IMR-90 (cell line): ENCODE measurements around the gene NTSR1. TPM values are rescaled to one million over a fixed set of nuclear protein-coding genes. Genes with fewer than 3 reads are reported as not detected.

Experiments
- ATAC-seq: fragments of 200-7000 bp; cut with Tn5 transposase; 2 replicates; pipeline ENCODE4 v1.9.1; 2020; ENCODE audit warnings: low read depth, mild to moderate bottlenecking, moderate library complexity
- BruUV-seq: library from RNA; stranded (reverse); fragments of 400-500 nt; replicated peaks from 2 replicates; lab custom pipeline; 2021; lab: Mats Ljungman, UMichigan
- CTCF ChIA-PET: fragments of 300-600 bp; formaldehyde crosslinking; extraction: SDS; loops from one replicate; lab custom pipeline; 2021; ENCODE audit warnings: antibody characterized with exemption; lab: Yijun Ruan, JAX
- POLR2A ChIA-PET: fragments of 300-600 bp; sonication (Branson Sonifier 250); formaldehyde crosslinking; loops from one replicate; lab custom pipeline; 2022; ENCODE audit warnings: antibody characterized with exemption; ENCODE audit not compliant: unreplicated experiment; lab: Charles Lee
- DNase-seq: peaks from one replicate; pipeline ENCODE4 v3.0.0; 2013
- H2AFZ ChIP-seq: replicated peaks from 2 replicates; pipeline ENCODE3; 2013; ENCODE audit warnings: low read length, mild to moderate bottlenecking; ENCODE audit not compliant: poor library complexity
- H2AK5ac ChIP-seq: 2 replicates; pipeline ENCODE4 v1.6.1; 2013; ENCODE audit warnings: low read depth, low read length, inconsistent platforms
- H2AK9ac ChIP-seq: replicated peaks from 2 replicates; pipeline ENCODE3; 2013; ENCODE audit warnings: mild to moderate bottlenecking, low read depth, low read length, moderate library complexity; ENCODE audit not compliant: poor library complexity
- H2BK120ac ChIP-seq: 2 replicates; pipeline ENCODE4 v1.6.1; 2013; ENCODE audit warnings: low read depth, low read length, inconsistent platforms
- H2BK15ac ChIP-seq: 3 replicates; pipeline ENCODE4 v1.6.1; 2013; ENCODE audit warnings: low read depth, low read length, inconsistent platforms
- H2BK20ac ChIP-seq: 2 replicates; pipeline ENCODE4 v1.6.1; 2013; ENCODE audit warnings: low read depth, mild to moderate bottlenecking, inconsistent platforms, low read length, moderate library complexity
- H2BK5ac ChIP-seq: 2 replicates; pipeline ENCODE4 v1.6.1; 2013; ENCODE audit warnings: mild to moderate bottlenecking, low read depth, low read length, inconsistent platforms; ENCODE audit not compliant: poor library complexity, severe bottlenecking
- H3K14ac ChIP-seq: replicated peaks from 2 replicates; pipeline ENCODE4 v1.6.1; 2013; ENCODE audit warnings: low read depth, low read length, inconsistent platforms
- H3K18ac ChIP-seq: 2 replicates; pipeline ENCODE4 v1.6.1; 2013; ENCODE audit warnings: low read depth, low read length, control low read depth
- H3K23ac ChIP-seq: 2 replicates; pipeline ENCODE4 v1.6.1; 2013; ENCODE audit warnings: low read depth, low read length, inconsistent platforms
- H3K27ac ChIP-seq: 2 replicates; pipeline ENCODE4 v1.5.1; 2013; ENCODE audit warnings: mild to moderate bottlenecking, control low read depth, low read length; ENCODE audit not compliant: insufficient read depth
- H3K27me3 ChIP-seq: 2 replicates; pipeline ENCODE4 v1.6.1; 2013; ENCODE audit warnings: low read length; ENCODE audit not compliant: control insufficient read depth, insufficient read depth
- H3K36me3 ChIP-seq: 2 replicates; pipeline ENCODE4 v1.6.1; 2013; ENCODE audit warnings: low read length, mixed read lengths; ENCODE audit not compliant: control insufficient read depth, insufficient read depth
- H3K4ac ChIP-seq: 2 replicates; pipeline ENCODE4 v1.6.1; 2013; ENCODE audit warnings: low read depth, low read length, inconsistent platforms
- H3K4me1 ChIP-seq: 2 replicates; pipeline ENCODE4 v1.6.1; 2013; ENCODE audit warnings: low read length, mixed read lengths; ENCODE audit not compliant: control insufficient read depth, insufficient read depth
- H3K4me2 ChIP-seq: 2 replicates; pipeline ENCODE4 v1.6.1; 2013; ENCODE audit warnings: low read depth, mild to moderate bottlenecking, control low read depth, low read length, moderate library complexity
- H3K4me3 ChIP-seq: 2 replicates; pipeline ENCODE4 v1.5.1; 2013; ENCODE audit warnings: low read depth, mild to moderate bottlenecking, control low read depth, low read length, moderate library complexity; ENCODE audit not compliant: insufficient read depth
- H3K56ac ChIP-seq: 2 replicates; pipeline ENCODE4 v1.6.1; 2013; ENCODE audit warnings: low read length, inconsistent platforms; ENCODE audit not compliant: insufficient read depth; ENCODE audit errors: extremely low read depth
- H3K79me1 ChIP-seq, 2 experiments: 2 replicates each; pipeline ENCODE4 v1.6.1; 2013; ENCODE audit warnings: low read length in 2 of 2, inconsistent platforms in 1 of 2, low read depth in 1 of 2
- H3K9ac ChIP-seq: 2 replicates; pipeline ENCODE4 v1.6.1; 2013; ENCODE audit warnings: low read depth, low read length, control low read depth
- H3K9me1 ChIP-seq: 2 replicates; pipeline ENCODE4 v1.6.1; 2013; ENCODE audit warnings: low read length, inconsistent platforms; ENCODE audit not compliant: insufficient read depth
- H3K9me3 ChIP-seq: 2 replicates; pipeline ENCODE4 v1.6.1; 2013; ENCODE audit warnings: low read length; ENCODE audit not compliant: control insufficient read depth, insufficient read depth
- H4K20me1 ChIP-seq: 2 replicates; pipeline ENCODE4 v1.6.1; 2013; ENCODE audit warnings: low read length, inconsistent platforms; ENCODE audit not compliant: insufficient read depth
- H4K5ac ChIP-seq: 2 replicates; pipeline ENCODE4 v1.6.1; 2013; ENCODE audit warnings: mild to moderate bottlenecking, low read depth, low read length, control low read depth
- H4K8ac ChIP-seq, 2 experiments: 2 replicates each; pipeline ENCODE4 v1.6.1; 2013; ENCODE audit warnings: low read depth in 2 of 2, low read length in 2 of 2, control low read depth in 1 of 2, inconsistent platforms in 1 of 2
- H4K91ac ChIP-seq: 2 replicates; pipeline ENCODE4 v1.6.1; 2013; ENCODE audit warnings: low read depth, low read length, inconsistent platforms; ENCODE audit not compliant: insufficient read depth
- BHLHE40 ChIP-seq: fragments of 150-350 bp; IDR thresholded peaks from 2 replicates; pipeline ENCODE4 v1.6.1; 2016; ENCODE audit warnings: mild to moderate bottlenecking, low read depth, low read length
- CEBPB ChIP-seq: IDR thresholded peaks from 2 replicates; pipeline ENCODE4 v1.6.1; 2012; ENCODE audit warnings: low read depth, low read length, improper control_type of control experiment
- CHD1 ChIP-seq: IDR thresholded peaks from 2 replicates; pipeline ENCODE4 v1.6.1; 2012; ENCODE audit warnings: low read depth, low read length, improper control_type of control experiment
- NFE2L2 ChIP-seq: fragments of 150-350 bp; IDR thresholded peaks from 2 replicates; pipeline ENCODE4 v1.6.1; 2016; ENCODE audit warnings: low read depth, mild to moderate bottlenecking, low read length
- WGBS, 2 experiments: methylation state at CpG; one replicate each; pipeline versions ENCODE4 v1.1.5 to v1.1.7; 2013; ENCODE audit warnings: missing lambda C conversion rate in 2 of 2; ENCODE audit not compliant: insufficient read length in 1 of 2; ENCODE audit errors: extremely low coverage in 2 of 2; 5-methylcytosine and 5-hydroxymethylcytosine counted together
- dilution Hi-C: fragments of 300-500 bp; cut with HindIII; formaldehyde crosslinking; loops from one replicate; pipeline ENCODE4 v1.14.3; 2018; ENCODE audit warnings: low sequenced_read_pairs; ENCODE audit not compliant: unreplicated experiment
- in situ Hi-C: fragments of 300-500 bp; cut with MboI; formaldehyde crosslinking; loops from 3 replicates; pipeline ENCODE4 v1.14.3; 2019; ENCODE audit warnings: low sequenced_read_pairs, inconsistent platforms, mixed read lengths
- intact Hi-C: fragments of 100-400 bp; cut with micrococcal nuclease; formaldehyde crosslinking; loops from 2 replicates; pipeline ENCODE4 v1.10.0; 2022
- polyA plus RNA-seq, 3 experiments: library from polyadenylated mRNA; depleted of rRNA; stranded (reverse); fragments of >200 nt; gene quantifications; 2 replicates each; pipeline ENCODE4 v1.2.3, GENCODE V29; 2012; ENCODE audit warnings: low replicate concordance in 1 of 3
- total RNA-seq: library from RNA; depleted of rRNA; stranded (reverse); fragments of >200 nt; gene quantifications from 2 replicates; pipeline ENCODE4 v1.2.3, GENCODE V29; 2012
- TF ChIP-seq, protein P1 (sequence below): conservative IDR thresholded peaks from 2 replicates; pipeline ENCODE4 v1.5.1; 2012; ENCODE audit warnings: mild to moderate bottlenecking, low read depth, low read length, improper control_type of control experiment

Gene NTSR1
- total and polyA plus RNA-seq, 2 of the 4 experiments (the other 2 are of a cell fraction), result 0.54 to 1.8 TPM

DNA sequence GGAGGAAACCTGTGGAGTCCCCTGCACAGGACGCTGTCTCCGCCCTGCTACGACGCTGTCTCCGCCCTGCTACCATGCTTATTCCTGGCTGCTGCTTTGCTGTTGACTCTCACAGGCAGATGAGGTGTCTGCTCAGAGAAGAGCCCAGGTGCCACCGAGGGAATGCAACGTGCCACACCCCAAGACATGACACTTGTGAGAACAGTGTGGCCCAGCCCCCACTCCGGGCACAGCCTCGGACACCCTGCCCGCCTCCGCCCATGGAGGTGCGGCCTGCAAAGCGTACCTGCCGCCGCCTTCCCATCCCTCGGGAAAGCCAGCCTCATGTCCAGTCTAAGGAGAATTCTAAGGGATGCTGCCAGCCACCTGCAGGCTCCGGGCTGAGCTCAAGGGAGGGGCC is 72.1 kb downstream of the NTSR1 start:
- Histone ChIP-seq H3K27me3 (peaks cover 2% of the 10 kb centered on the region; the same call in 1 of the 2 replicates), H3K56ac (no peak overlapping the region), H3K4me1 (no peaks in the 10 kb centered on the region), H2AK9ac (peak overlapping the region; percentile 70), H3K4me3 (no peak overlapping the region), H4K20me1 (no peaks in the 10 kb centered on the region), H2BK5ac (no peak overlapping the region), H3K36me3 (no peaks in the 10 kb centered on the region), H3K9me1 (no peaks in the 10 kb centered on the region; the same call in 1 of the 2 replicates), H3K23ac (no peak overlapping the region), H2AK5ac (no peak overlapping the region), H2BK20ac (no peak overlapping the region), H3K4me2 (no peak overlapping the region), H2BK15ac (no peak overlapping the region), H4K5ac (no peak overlapping the region), H2AFZ (no peak overlapping the region), H3K79me1 (no peaks in the 10 kb centered on the region), H4K91ac (no peak overlapping the region), H3K27ac (no peak overlapping the region), H4K8ac (no peak overlapping the region), H3K9ac (no peak overlapping the region), H3K4ac (no peak overlapping the region), H3K18ac (no peak overlapping the region), H3K9me3 (no peaks in the 10 kb centered on the region), H2BK120ac (no peak overlapping the region), H3K14ac (no peak overlapping the region)
- in situ Hi-C loops, result no loop called here
- BruUV-seq, result no TSS peak
- TF ChIP-seq, protein P1, sequence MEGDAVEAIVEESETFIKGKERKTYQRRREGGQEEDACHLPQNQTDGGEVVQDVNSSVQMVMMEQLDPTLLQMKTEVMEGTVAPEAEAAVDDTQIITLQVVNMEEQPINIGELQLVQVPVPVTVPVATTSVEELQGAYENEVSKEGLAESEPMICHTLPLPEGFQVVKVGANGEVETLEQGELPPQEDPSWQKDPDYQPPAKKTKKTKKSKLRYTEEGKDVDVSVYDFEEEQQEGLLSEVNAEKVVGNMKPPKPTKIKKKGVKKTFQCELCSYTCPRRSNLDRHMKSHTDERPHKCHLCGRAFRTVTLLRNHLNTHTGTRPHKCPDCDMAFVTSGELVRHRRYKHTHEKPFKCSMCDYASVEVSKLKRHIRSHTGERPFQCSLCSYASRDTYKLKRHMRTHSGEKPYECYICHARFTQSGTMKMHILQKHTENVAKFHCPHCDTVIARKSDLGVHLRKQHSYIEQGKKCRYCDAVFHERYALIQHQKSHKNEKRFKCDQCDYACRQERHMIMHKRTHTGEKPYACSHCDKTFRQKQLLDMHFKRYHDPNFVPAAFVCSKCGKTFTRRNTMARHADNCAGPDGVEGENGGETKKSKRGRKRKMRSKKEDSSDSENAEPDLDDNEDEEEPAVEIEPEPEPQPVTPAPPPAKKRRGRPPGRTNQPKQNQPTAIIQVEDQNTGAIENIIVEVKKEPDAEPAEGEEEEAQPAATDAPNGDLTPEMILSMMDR, result no peak
- TF ChIP-seq CEBPB (no peak), BHLHE40 (no peak), CHD1 (no peak), NFE2L2 (no peak)
- 80% methylated on average over 14 of the region's 17 CpGs; no CpG with 5 or more reads in 1 of the 2 experiments for WGBS, 2 experiments
- dilution Hi-C loops, result no loop called here
- CTCF ChIA-PET, result interaction anchor here (2.1 kb wide), 1 partner anchor 11 kb away, joined by 8 read pairs; no protein-coding TSS in a partner anchor
- ATAC-seq, result no peak
- no peak for DNase-seq
- intact Hi-C loops, result no loop called here
- POLR2A ChIA-PET, result no interaction called here
